GM12801 (cell line): ENCODE data around the gene HBB.
"Not testable (repeated sequence)": the region's sequence is repeated elsewhere in the genome, so short reads cannot be mapped to it uniquely, and the experiment has no call there.

ENCODE experiments used
- TF ChIP-seq, protein P1 (sequence below): IDR thresholded peaks from one replicate; pipeline ENCODE4 v1.5.1; 2011; ENCODE audit warnings: control low read depth; ENCODE audit not compliant: insufficient read length; ENCODE audit errors: extremely low read depth

Gene HBB

DNA sequence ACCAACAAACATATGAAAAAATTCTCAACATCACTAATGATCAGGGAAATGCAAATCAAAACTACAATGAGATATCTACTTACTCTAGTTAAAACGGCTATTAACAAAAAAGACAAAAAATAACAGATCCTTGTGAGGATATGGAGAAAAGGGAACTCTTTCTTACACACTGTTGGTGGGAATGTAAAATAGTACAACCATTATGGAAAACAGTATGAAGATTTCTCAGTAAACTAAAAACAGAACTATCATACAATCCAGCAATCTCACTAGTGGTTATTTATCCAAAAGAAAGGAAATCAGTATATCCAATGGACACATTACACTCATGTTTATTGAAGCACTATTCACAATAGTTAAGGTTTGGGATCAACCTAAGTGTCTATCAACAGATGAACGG is 39.0 kb upstream of the HBB start:
- TF ChIP-seq, protein P1, sequence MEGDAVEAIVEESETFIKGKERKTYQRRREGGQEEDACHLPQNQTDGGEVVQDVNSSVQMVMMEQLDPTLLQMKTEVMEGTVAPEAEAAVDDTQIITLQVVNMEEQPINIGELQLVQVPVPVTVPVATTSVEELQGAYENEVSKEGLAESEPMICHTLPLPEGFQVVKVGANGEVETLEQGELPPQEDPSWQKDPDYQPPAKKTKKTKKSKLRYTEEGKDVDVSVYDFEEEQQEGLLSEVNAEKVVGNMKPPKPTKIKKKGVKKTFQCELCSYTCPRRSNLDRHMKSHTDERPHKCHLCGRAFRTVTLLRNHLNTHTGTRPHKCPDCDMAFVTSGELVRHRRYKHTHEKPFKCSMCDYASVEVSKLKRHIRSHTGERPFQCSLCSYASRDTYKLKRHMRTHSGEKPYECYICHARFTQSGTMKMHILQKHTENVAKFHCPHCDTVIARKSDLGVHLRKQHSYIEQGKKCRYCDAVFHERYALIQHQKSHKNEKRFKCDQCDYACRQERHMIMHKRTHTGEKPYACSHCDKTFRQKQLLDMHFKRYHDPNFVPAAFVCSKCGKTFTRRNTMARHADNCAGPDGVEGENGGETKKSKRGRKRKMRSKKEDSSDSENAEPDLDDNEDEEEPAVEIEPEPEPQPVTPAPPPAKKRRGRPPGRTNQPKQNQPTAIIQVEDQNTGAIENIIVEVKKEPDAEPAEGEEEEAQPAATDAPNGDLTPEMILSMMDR, result no peak

DNA sequence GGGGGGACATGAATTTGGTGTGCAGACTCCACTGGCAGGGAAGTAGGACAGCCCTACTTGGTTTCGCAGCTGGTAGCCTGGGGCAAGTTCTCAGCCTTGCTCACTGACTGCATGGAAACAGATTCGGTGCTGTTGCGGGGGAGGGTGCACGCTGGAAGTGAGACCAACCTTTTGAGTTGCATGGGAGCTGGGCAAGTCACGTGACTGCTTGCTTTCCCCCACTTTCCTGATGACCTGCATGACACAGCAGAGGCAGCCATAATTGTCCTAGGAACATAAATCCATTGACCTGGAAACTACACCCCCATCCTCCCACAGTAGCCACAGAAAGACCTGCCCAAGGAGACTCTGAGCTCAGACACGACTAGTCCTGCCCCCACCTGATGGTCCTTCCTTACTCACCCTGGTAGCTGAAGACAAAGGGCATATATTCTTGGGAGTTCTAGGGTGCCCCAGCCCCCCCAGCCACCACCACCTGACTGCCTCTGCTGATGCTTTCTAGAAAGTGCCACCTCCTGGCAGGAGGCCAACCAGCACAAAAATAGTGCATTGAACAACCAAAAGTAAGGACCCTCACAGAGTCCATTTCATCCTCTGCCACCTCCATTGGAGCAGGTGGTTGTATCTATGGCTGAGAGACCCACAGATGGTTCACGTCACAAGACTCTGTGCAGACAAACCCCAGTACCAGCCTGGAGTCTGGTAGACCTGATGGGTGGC is 31.8 kb upstream of the HBB start:
- TF ChIP-seq, protein P1, result no peak

DNA sequence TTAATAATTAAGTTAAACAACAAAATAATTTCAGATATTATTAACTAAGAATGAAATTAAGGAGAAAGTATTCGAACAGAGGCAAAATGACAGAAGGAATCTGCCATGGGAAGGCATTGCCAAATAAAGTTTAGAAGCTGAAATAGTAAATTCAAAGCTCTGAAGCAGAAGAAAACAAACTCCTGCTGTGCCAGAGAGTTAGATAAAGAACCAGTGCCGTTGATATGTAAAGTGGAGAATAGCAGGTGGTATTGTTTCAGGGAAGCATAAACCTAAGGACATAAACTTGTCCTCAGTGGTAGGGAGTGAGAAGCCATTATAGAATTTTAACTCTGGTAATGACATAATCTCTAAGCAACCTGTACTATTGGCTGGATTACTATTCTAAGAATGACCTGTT is 30.4 kb upstream of the HBB start:
- TF ChIP-seq, protein P1, result no peak

DNA sequence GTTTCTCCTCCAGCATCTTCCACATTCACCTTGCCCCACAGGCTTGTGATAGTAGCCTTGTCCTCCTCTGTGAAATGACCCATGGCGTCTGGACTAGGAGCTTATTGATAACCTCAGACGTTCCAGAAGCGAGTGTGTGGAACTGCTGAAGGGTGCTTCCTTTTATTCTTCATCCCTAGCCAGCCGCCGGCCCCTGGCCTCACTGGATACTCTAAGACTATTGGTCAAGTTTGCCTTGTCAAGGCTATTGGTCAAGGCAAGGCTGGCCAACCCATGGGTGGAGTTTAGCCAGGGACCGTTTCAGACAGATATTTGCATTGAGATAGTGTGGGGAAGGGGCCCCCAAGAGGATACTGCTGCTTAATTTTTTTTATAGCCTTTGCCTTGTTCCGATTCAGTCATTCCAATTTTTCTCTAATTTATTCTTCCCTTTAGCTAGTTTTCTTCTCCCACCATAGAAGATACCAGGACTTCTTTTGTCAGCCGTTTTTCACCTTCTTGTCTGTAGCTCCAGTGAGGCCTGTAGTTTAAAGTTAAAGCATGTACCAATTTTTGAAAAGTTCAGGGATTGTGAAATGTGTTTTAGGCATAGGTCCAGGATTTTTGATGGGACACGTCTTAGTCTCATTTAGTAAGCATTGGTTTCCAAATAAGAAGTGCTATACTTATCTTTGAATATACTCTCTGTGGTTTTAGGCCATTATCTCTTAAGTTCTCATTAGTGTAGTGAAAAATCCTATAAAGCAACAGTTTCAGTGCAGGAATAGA is 28.0 kb upstream of the HBB start, which contains the start of gene HBG2:
Gene HBG2 (minus strand): TSS at position 136 of the 768 bp plus-strand sequence. CDS start 53 bp downstream, at position 83.
- TF ChIP-seq, protein P1, result not testable (repeated sequence)

DNA sequence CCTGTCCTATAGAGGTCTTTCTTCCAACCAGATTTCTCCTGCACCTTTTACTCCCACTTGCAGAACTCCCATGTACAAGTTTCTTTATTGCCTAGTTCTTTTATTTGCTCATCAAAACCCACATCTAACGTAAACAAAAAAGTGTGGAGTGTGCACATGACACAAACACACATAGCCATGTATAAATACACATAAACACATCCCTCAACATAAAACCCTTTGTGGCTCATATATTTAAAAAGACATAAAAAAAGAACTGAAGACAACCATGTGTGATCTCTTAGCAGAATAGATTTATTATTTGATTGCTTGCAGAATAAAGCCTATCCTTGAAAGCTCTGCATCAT is 26.0 kb upstream of the HBB start:
- TF ChIP-seq, protein P1, result no peak

DNA sequence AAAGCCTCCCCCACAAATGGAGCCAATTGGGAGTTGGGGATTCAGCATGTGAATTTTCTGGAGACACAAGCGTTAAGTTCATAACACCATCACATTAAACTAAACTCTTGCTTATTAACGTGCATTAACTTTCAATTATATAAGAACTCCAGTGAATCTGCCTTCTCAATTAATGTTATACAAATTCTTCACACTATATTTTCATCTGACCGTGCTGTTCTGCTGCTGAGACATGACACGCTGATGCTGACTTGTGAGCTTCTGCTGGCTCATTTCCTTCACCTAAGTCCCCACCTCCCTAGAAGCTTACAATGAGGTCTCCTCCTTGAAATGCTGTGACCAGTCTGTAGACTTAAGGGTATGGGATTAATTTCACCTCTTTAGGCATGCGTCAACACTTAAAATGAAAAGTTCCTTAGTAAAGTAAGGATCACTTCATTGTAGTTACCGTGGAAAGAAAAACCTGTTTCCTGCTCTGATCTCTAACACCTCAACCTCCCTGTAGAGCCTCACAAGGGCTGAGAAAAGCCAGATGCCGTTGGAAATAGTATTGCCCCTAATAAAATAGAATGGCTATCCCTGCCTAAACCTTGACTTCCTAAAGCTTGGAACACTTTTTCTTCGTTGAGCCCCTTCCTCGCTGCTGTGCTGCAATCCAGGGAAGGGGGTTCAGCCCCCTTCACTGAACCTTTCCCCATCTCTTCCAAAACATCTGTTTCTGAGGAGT is 25.5 kb upstream of the HBB start:
- TF ChIP-seq, protein P1, result no peak

DNA sequence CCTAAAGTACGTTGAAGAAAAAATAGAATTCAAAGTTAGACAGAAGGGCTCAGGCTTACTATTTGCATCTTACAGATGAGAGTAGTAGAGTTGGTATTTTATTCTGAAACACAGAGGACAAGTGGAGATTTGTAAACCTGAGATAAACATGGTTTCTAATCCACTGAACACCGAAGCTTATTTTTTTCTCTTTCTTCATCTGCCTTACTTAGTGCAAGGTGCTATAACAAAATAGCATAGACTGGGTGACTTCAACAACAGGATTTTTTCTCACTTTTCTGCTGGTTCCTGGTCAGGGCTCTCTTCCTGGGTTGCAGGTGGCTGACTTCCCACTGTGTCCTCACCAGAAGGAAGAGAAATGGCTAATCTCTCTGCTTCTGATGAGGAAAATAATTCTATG is 24.9 kb upstream of the HBB start:
- TF ChIP-seq, protein P1, result no peak
